GM23338 (cell line): ENCODE measurements around the gene CEP192.

ENCODE experiments used
- CREB1 ChIP-seq: fragments of 250-450 bp; sonication (Bioruptor Pico); IDR thresholded peaks from 2 replicates; pipeline ENCODE4 v1.5.0; 2020; ENCODE audit warnings: low read depth, mild to moderate bottlenecking, moderate library complexity
- EZH2 ChIP-seq: fragments of 200-600 bp; sonication (generic); IDR thresholded peaks from one replicate; pipeline ENCODE4 v1.8.0; 2017; ENCODE audit warnings: antibody characterized with exemption, mild to moderate bottlenecking, low read depth; ENCODE audit not compliant: unreplicated experiment
- EZH2phosphoT487 ChIP-seq: fragments of 200-600 bp; sonication (generic); IDR thresholded peaks from one replicate; pipeline ENCODE4 v1.8.1; 2018; ENCODE audit warnings: antibody characterized with exemption; ENCODE audit not compliant: unreplicated experiment
- JUNB ChIP-seq: IDR thresholded peaks from one replicate; pipeline ENCODE4 v1.6.1; 2016; ENCODE audit warnings: antibody characterized with exemption; ENCODE audit not compliant: unreplicated experiment
- POLR2AphosphoS5 ChIP-seq: IDR thresholded peaks from 2 replicates; pipeline ENCODE4 v1.6.1; 2016; ENCODE audit warnings: antibody characterized with exemption, low read depth
- TF ChIP-seq, protein P1 (sequence below): IDR thresholded peaks from one replicate; pipeline ENCODE4 v1.6.1; 2018; ENCODE audit warnings: antibody characterized with exemption; ENCODE audit not compliant: unreplicated experiment
- TF ChIP-seq, protein P2 (sequence below), 2 experiments: fragments of 200-600 bp in 1 of 2; sonication (generic) in 1 of 2; conservative IDR thresholded peaks; 2 replicates each; pipeline versions ENCODE4 v1.5.1 to v1.6.1; 2016 to 2017; ENCODE audit warnings: antibody characterized with exemption in 2 of 2, low read depth in 2 of 2, mild to moderate bottlenecking in 2 of 2, moderate library complexity in 1 of 2

DNA sequence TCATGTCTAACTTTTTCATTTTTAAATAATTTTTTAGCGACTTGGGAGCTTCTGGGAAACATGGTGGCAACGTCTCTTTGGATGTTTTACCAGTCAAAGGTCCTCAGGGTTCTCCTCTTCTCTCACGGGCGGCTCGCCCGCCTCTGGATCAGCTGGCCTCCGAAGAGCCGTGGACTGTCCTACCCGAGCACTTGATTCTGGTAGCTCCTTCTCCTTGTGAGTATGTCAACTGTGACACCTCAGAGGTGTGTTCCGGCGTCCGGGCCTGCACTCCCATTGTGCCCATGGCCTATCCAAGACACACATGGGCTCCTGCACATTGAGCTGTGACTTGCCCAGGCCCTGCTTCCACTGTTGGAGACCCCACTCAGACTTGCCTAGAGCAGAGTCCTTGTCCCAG lies 104.3 kb downstream of the CEP192 start:
- no peak for TF ChIP-seq POLR2AphosphoS5
- TF ChIP-seq EZH2, result no peak
- TF ChIP-seq, protein P1, sequence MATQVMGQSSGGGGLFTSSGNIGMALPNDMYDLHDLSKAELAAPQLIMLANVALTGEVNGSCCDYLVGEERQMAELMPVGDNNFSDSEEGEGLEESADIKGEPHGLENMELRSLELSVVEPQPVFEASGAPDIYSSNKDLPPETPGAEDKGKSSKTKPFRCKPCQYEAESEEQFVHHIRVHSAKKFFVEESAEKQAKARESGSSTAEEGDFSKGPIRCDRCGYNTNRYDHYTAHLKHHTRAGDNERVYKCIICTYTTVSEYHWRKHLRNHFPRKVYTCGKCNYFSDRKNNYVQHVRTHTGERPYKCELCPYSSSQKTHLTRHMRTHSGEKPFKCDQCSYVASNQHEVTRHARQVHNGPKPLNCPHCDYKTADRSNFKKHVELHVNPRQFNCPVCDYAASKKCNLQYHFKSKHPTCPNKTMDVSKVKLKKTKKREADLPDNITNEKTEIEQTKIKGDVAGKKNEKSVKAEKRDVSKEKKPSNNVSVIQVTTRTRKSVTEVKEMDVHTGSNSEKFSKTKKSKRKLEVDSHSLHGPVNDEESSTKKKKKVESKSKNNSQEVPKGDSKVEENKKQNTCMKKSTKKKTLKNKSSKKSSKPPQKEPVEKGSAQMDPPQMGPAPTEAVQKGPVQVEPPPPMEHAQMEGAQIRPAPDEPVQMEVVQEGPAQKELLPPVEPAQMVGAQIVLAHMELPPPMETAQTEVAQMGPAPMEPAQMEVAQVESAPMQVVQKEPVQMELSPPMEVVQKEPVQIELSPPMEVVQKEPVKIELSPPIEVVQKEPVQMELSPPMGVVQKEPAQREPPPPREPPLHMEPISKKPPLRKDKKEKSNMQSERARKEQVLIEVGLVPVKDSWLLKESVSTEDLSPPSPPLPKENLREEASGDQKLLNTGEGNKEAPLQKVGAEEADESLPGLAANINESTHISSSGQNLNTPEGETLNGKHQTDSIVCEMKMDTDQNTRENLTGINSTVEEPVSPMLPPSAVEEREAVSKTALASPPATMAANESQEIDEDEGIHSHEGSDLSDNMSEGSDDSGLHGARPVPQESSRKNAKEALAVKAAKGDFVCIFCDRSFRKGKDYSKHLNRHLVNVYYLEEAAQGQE, result no peak
- TF ChIP-seq, protein P2, sequence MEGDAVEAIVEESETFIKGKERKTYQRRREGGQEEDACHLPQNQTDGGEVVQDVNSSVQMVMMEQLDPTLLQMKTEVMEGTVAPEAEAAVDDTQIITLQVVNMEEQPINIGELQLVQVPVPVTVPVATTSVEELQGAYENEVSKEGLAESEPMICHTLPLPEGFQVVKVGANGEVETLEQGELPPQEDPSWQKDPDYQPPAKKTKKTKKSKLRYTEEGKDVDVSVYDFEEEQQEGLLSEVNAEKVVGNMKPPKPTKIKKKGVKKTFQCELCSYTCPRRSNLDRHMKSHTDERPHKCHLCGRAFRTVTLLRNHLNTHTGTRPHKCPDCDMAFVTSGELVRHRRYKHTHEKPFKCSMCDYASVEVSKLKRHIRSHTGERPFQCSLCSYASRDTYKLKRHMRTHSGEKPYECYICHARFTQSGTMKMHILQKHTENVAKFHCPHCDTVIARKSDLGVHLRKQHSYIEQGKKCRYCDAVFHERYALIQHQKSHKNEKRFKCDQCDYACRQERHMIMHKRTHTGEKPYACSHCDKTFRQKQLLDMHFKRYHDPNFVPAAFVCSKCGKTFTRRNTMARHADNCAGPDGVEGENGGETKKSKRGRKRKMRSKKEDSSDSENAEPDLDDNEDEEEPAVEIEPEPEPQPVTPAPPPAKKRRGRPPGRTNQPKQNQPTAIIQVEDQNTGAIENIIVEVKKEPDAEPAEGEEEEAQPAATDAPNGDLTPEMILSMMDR (conservative IDR thresholded peaks at IDR 0.05; ENCODE audit: low read depth in 2 of 2), result no peak
- TF ChIP-seq CREB1 (CRISPR knock-in tag), result no peak
- no peak for TF ChIP-seq JUNB
- no peak for TF ChIP-seq EZH2phosphoT487
